ENCODE results near the gene AMD1.

DNA sequence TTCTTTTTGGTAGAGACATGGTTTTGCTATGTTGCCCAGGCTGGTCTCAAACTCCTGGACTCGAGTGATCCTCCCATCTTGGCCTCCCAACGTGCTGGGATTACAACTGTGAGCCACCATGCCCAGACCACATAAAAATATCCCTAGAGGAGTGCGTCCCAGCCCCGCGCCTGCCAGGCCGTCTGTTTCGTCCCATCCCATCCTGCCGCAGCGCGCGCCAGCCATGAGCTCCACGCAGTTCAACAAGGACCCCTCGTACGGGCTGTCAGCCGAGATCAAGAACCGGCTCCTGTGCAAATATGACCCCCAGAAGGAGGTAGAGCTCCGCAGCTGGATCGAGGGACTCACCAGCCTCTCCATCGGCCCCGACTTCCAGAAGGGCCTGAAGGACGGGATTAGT, 16.6 kb upstream of the AMD1 start:
- TF ChIP-seq POLR2A (IDR thresholded peaks at IDR 0.05) = no peak
- TF ChIP-seq, protein P1, sequence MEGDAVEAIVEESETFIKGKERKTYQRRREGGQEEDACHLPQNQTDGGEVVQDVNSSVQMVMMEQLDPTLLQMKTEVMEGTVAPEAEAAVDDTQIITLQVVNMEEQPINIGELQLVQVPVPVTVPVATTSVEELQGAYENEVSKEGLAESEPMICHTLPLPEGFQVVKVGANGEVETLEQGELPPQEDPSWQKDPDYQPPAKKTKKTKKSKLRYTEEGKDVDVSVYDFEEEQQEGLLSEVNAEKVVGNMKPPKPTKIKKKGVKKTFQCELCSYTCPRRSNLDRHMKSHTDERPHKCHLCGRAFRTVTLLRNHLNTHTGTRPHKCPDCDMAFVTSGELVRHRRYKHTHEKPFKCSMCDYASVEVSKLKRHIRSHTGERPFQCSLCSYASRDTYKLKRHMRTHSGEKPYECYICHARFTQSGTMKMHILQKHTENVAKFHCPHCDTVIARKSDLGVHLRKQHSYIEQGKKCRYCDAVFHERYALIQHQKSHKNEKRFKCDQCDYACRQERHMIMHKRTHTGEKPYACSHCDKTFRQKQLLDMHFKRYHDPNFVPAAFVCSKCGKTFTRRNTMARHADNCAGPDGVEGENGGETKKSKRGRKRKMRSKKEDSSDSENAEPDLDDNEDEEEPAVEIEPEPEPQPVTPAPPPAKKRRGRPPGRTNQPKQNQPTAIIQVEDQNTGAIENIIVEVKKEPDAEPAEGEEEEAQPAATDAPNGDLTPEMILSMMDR (IDR thresholded peaks at IDR 0.05) = no peak
